IMR-90 (cell line): ENCODE results near the gene DSCAML1. TPM values are rescaled to one million over a fixed set of nuclear protein-coding genes. Genes with fewer than 3 reads are reported as not detected.

Experiments
- ATAC-seq: fragments of 200-7000 bp; cut with Tn5 transposase; 2 replicates; pipeline ENCODE4 v1.9.1; 2020; ENCODE audit warnings: low read depth, mild to moderate bottlenecking, moderate library complexity
- BruUV-seq: library from RNA; stranded (reverse); fragments of 400-500 nt; replicated peaks from 2 replicates; lab custom pipeline; 2021; lab: Mats Ljungman, UMichigan
- CTCF ChIA-PET: fragments of 300-600 bp; formaldehyde crosslinking; extraction: SDS; loops from one replicate; lab custom pipeline; 2021; ENCODE audit warnings: antibody characterized with exemption; lab: Yijun Ruan, JAX
- POLR2A ChIA-PET: fragments of 300-600 bp; sonication (Branson Sonifier 250); formaldehyde crosslinking; loops from one replicate; lab custom pipeline; 2022; ENCODE audit warnings: antibody characterized with exemption; ENCODE audit not compliant: unreplicated experiment; lab: Charles Lee
- DNase-seq: peaks from one replicate; pipeline ENCODE4 v3.0.0; 2013
- H2AFZ ChIP-seq: replicated peaks from 2 replicates; pipeline ENCODE3; 2013; ENCODE audit warnings: low read length, mild to moderate bottlenecking; ENCODE audit not compliant: poor library complexity
- H2AK5ac ChIP-seq: 2 replicates; pipeline ENCODE4 v1.6.1; 2013; ENCODE audit warnings: low read depth, low read length, inconsistent platforms
- H2AK9ac ChIP-seq: replicated peaks from 2 replicates; pipeline ENCODE3; 2013; ENCODE audit warnings: mild to moderate bottlenecking, low read depth, low read length, moderate library complexity; ENCODE audit not compliant: poor library complexity
- H2BK120ac ChIP-seq: 2 replicates; pipeline ENCODE4 v1.6.1; 2013; ENCODE audit warnings: low read depth, low read length, inconsistent platforms
- H2BK15ac ChIP-seq: 3 replicates; pipeline ENCODE4 v1.6.1; 2013; ENCODE audit warnings: low read depth, low read length, inconsistent platforms
- H2BK20ac ChIP-seq: 2 replicates; pipeline ENCODE4 v1.6.1; 2013; ENCODE audit warnings: low read depth, mild to moderate bottlenecking, inconsistent platforms, low read length, moderate library complexity
- H2BK5ac ChIP-seq: 2 replicates; pipeline ENCODE4 v1.6.1; 2013; ENCODE audit warnings: mild to moderate bottlenecking, low read depth, low read length, inconsistent platforms; ENCODE audit not compliant: poor library complexity, severe bottlenecking
- H3K14ac ChIP-seq: replicated peaks from 2 replicates; pipeline ENCODE4 v1.6.1; 2013; ENCODE audit warnings: low read depth, low read length, inconsistent platforms
- H3K18ac ChIP-seq: 2 replicates; pipeline ENCODE4 v1.6.1; 2013; ENCODE audit warnings: low read depth, low read length, control low read depth
- H3K23ac ChIP-seq: 2 replicates; pipeline ENCODE4 v1.6.1; 2013; ENCODE audit warnings: low read depth, low read length, inconsistent platforms
- H3K27ac ChIP-seq: 2 replicates; pipeline ENCODE4 v1.5.1; 2013; ENCODE audit warnings: mild to moderate bottlenecking, control low read depth, low read length; ENCODE audit not compliant: insufficient read depth
- H3K27me3 ChIP-seq: 2 replicates; pipeline ENCODE4 v1.6.1; 2013; ENCODE audit warnings: low read length; ENCODE audit not compliant: control insufficient read depth, insufficient read depth
- H3K36me3 ChIP-seq: 2 replicates; pipeline ENCODE4 v1.6.1; 2013; ENCODE audit warnings: low read length, mixed read lengths; ENCODE audit not compliant: control insufficient read depth, insufficient read depth
- H3K4ac ChIP-seq: 2 replicates; pipeline ENCODE4 v1.6.1; 2013; ENCODE audit warnings: low read depth, low read length, inconsistent platforms
- H3K4me1 ChIP-seq: 2 replicates; pipeline ENCODE4 v1.6.1; 2013; ENCODE audit warnings: low read length, mixed read lengths; ENCODE audit not compliant: control insufficient read depth, insufficient read depth
- H3K4me2 ChIP-seq: 2 replicates; pipeline ENCODE4 v1.6.1; 2013; ENCODE audit warnings: low read depth, mild to moderate bottlenecking, control low read depth, low read length, moderate library complexity
- H3K4me3 ChIP-seq: 2 replicates; pipeline ENCODE4 v1.5.1; 2013; ENCODE audit warnings: low read depth, mild to moderate bottlenecking, control low read depth, low read length, moderate library complexity; ENCODE audit not compliant: insufficient read depth
- H3K56ac ChIP-seq: 2 replicates; pipeline ENCODE4 v1.6.1; 2013; ENCODE audit warnings: low read length, inconsistent platforms; ENCODE audit not compliant: insufficient read depth; ENCODE audit errors: extremely low read depth
- H3K79me1 ChIP-seq, 2 experiments: 2 replicates each; pipeline ENCODE4 v1.6.1; 2013; ENCODE audit warnings: low read length in 2 of 2, inconsistent platforms in 1 of 2, low read depth in 1 of 2
- H3K9ac ChIP-seq: 2 replicates; pipeline ENCODE4 v1.6.1; 2013; ENCODE audit warnings: low read depth, low read length, control low read depth
- H3K9me1 ChIP-seq: 2 replicates; pipeline ENCODE4 v1.6.1; 2013; ENCODE audit warnings: low read length, inconsistent platforms; ENCODE audit not compliant: insufficient read depth
- H3K9me3 ChIP-seq: 2 replicates; pipeline ENCODE4 v1.6.1; 2013; ENCODE audit warnings: low read length; ENCODE audit not compliant: control insufficient read depth, insufficient read depth
- H4K20me1 ChIP-seq: 2 replicates; pipeline ENCODE4 v1.6.1; 2013; ENCODE audit warnings: low read length, inconsistent platforms; ENCODE audit not compliant: insufficient read depth
- H4K5ac ChIP-seq: 2 replicates; pipeline ENCODE4 v1.6.1; 2013; ENCODE audit warnings: mild to moderate bottlenecking, low read depth, low read length, control low read depth
- H4K8ac ChIP-seq, 2 experiments: 2 replicates each; pipeline ENCODE4 v1.6.1; 2013; ENCODE audit warnings: low read depth in 2 of 2, low read length in 2 of 2, control low read depth in 1 of 2, inconsistent platforms in 1 of 2
- H4K91ac ChIP-seq: 2 replicates; pipeline ENCODE4 v1.6.1; 2013; ENCODE audit warnings: low read depth, low read length, inconsistent platforms; ENCODE audit not compliant: insufficient read depth
- BHLHE40 ChIP-seq: fragments of 150-350 bp; IDR thresholded peaks from 2 replicates; pipeline ENCODE4 v1.6.1; 2016; ENCODE audit warnings: mild to moderate bottlenecking, low read depth, low read length
- MAFK ChIP-seq: IDR thresholded peaks from 2 replicates; pipeline ENCODE4 v1.6.1; 2012; ENCODE audit warnings: low read depth, low read length, improper control_type of control experiment
- MAZ ChIP-seq: IDR thresholded peaks from 2 replicates; pipeline ENCODE4 v1.6.1; 2012; ENCODE audit warnings: low read depth, mild to moderate bottlenecking, low read length, improper control_type of control experiment, moderate library complexity, borderline replicate concordance
- NFE2L2 ChIP-seq: fragments of 150-350 bp; IDR thresholded peaks from 2 replicates; pipeline ENCODE4 v1.6.1; 2016; ENCODE audit warnings: low read depth, mild to moderate bottlenecking, low read length
- RFX5 ChIP-seq: IDR thresholded peaks from 2 replicates; pipeline ENCODE4 v1.8.0; 2012; ENCODE audit warnings: low read depth, mild to moderate bottlenecking, low read length, moderate library complexity
- SMC3 ChIP-seq: fragments of 150-350 bp; IDR thresholded peaks from 2 replicates; pipeline ENCODE4 v1.6.1; 2016; ENCODE audit warnings: low read depth, mild to moderate bottlenecking, antibody characterized with exemption, low read length, moderate library complexity
- WGBS, 2 experiments: methylation state at CpG; one replicate each; pipeline versions ENCODE4 v1.1.5 to v1.1.7; 2013; ENCODE audit warnings: missing lambda C conversion rate in 2 of 2; ENCODE audit not compliant: insufficient read length in 1 of 2; ENCODE audit errors: extremely low coverage in 2 of 2; 5-methylcytosine and 5-hydroxymethylcytosine counted together
- dilution Hi-C: fragments of 300-500 bp; cut with HindIII; formaldehyde crosslinking; loops from one replicate; pipeline ENCODE4 v1.14.3; 2018; ENCODE audit warnings: low sequenced_read_pairs; ENCODE audit not compliant: unreplicated experiment
- in situ Hi-C: fragments of 300-500 bp; cut with MboI; formaldehyde crosslinking; loops from 3 replicates; pipeline ENCODE4 v1.14.3; 2019; ENCODE audit warnings: low sequenced_read_pairs, inconsistent platforms, mixed read lengths
- intact Hi-C: fragments of 100-400 bp; cut with micrococcal nuclease; formaldehyde crosslinking; loops from 2 replicates; pipeline ENCODE4 v1.10.0; 2022
- polyA plus RNA-seq, 3 experiments: library from polyadenylated mRNA; depleted of rRNA; stranded (reverse); fragments of >200 nt; gene quantifications; 2 replicates each; pipeline ENCODE4 v1.2.3, GENCODE V29; 2012; ENCODE audit warnings: low replicate concordance in 1 of 3
- total RNA-seq: library from RNA; depleted of rRNA; stranded (reverse); fragments of >200 nt; gene quantifications from 2 replicates; pipeline ENCODE4 v1.2.3, GENCODE V29; 2012

The DSCAML1 gene
- total and polyA plus RNA-seq, 2 of the 4 experiments (the other 2 are of a cell fraction), result not detected

DNA sequence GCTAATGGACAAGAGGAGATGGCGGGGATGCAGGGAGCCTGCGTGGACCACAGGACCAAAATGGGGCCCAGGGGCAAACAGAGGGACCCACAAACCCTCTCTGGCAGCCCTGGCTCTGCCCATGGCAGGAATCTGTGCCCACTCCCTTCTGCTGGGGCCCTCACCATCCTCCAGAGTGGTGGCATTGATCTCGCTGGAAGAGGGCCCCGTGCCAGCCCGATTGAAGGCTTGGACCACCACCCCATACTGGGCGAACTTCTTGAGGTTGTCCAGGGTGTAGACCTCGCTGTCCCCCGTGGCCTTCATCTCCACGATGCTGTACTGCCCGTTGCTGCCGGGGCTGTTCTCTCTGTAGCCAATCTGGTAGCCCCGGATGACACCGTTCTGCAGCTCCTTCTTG lies 332.2 kb downstream of the DSCAML1 start:
- dilution Hi-C loops, result no loop called here
- DNase-seq, result no peak
- no peak for TF ChIP-seq RFX5
- no peak for TF ChIP-seq MAFK
- no peak for TF ChIP-seq MAZ
- no peak for TF ChIP-seq SMC3
- TF ChIP-seq NFE2L2, result no peak
- no peak for TF ChIP-seq BHLHE40
- H2BK120ac ChIP-seq, result no peak overlapping the region
- no peak overlapping the region for H3K4me3 ChIP-seq
- H4K20me1 ChIP-seq, result no peaks in the 10 kb centered on the region
- no peaks in the 10 kb centered on the region for H3K9me3 ChIP-seq
- H4K5ac ChIP-seq, result no peak overlapping the region
- peaks cover 14% of the 10 kb centered on the region for H3K27me3 ChIP-seq
- ChIA-PET CTCF (no interaction called here), POLR2A (no interaction called here)
- no peaks in the 10 kb centered on the region for H3K9me1 ChIP-seq
- no peak overlapping the region for H2AK5ac ChIP-seq
- no TSS peak for BruUV-seq
- H4K8ac ChIP-seq, result no peak overlapping the region
- 71% methylated on average over 2 of the region's 13 CpGs; no CpG with 5 or more reads in 1 of the 2 experiments for WGBS, 2 experiments
- no peak overlapping the region for H3K4ac ChIP-seq
- H3K4me2 ChIP-seq, result no peak overlapping the region
- H3K79me1 ChIP-seq, result no peaks in the 10 kb centered on the region
- intact Hi-C loops, result no loop called here
- no peaks in the 10 kb centered on the region for H3K36me3 ChIP-seq
- H2BK20ac ChIP-seq, result no peak overlapping the region
- no peak overlapping the region for H3K23ac ChIP-seq
- in situ Hi-C loops, result no loop called here
- H3K27ac ChIP-seq, result no peak overlapping the region
- H2AFZ ChIP-seq, result no peak overlapping the region
- H3K56ac ChIP-seq, result no peak overlapping the region
- H3K18ac ChIP-seq, result no peak overlapping the region
- no peak overlapping the region for H2BK5ac ChIP-seq
- no peak overlapping the region for H3K9ac ChIP-seq
- ATAC-seq, result no peak
- no peak overlapping the region for H3K14ac ChIP-seq
- no peak overlapping the region for H2AK9ac ChIP-seq
- no peak overlapping the region for H4K91ac ChIP-seq
- H2BK15ac ChIP-seq, result no peak overlapping the region
- no peaks in the 10 kb centered on the region for H3K4me1 ChIP-seq
